Measurements from ENCODE around the gene RASGRF2. TPM values are rescaled to one million over a fixed set of nuclear protein-coding genes. Genes with fewer than 3 reads are reported as not detected.

RASGRF2 gene
- total RNA-seq, 4 donors from 2014 or later = 2.0 to 3.6 (median 2.8) TPM

DNA sequence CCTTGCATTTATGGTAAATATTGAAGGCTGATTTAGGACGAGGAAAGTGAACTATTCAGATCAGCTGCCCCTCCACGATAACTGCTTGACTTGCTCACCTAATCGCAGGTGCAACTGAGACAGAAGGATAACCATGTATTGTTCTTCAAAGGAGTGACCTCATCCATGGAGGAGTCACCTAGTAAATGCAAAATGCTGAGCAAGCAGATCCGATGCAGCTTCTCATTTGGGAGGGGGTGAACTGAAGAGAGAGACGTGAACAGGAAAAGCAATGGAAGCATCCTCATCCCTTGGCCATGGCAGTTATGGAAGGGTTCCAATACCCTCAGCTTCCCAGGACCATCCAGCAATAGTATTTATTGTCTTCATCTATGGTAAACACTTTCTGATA is 47.5 kb downstream of the RASGRF2 start:
- H3K27ac ChIP-seq = peak overlapping the region in 3 of 4 donors; percentile 6 to 28 (median 22)

DNA sequence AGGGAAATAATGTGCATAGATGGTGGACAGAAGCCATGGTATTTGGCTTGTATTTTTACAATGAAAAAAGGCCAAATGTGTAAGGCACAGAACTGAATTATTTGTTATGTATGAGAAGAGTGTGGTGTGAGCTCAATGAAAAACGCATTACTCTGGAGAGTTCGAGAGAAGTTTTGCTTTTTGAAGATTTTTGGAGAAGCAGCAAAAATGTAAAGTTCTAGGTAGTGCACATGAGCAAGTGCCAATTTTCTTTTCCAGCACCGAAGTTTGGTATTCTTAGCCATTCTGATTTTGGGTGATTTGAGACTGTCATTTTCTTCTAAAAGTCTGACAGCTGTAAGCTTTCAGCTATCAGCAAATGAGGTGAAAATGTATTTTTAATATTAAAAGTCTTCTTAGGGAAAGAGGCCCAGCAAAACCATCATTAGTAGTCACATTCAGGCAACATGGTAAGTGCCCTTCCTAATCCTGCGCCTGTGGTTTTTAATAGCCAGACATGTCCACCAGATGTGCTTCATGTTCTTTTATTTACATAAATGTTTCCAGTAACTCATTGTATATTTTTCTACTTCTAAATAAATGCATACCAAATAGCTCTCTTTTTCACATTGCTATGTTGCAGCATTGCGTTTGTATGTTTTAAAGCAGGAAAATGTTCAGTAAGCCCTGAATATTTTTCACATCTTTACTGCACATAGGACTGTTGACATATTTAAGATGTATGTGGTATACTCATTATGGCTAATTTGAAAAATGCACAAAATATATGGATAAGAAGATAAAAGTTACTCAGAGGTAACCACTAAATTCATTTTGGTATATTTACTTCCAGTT is 50.4 kb downstream of the RASGRF2 start:
- H3K27me3 ChIP-seq = no peaks in the 10 kb centered on the region
- no peaks in the 10 kb centered on the region for H3K4me1 ChIP-seq
- TF ChIP-seq EP300 (IDR thresholded peaks at IDR 0.05; ENCODE audit: low read depth) (no peak), POLR2AphosphoS5 (IDR thresholded peaks at IDR 0.05) (no peak), POLR2A (IDR thresholded peaks at IDR 0.05) (no peak)
- TF ChIP-seq, protein P1, sequence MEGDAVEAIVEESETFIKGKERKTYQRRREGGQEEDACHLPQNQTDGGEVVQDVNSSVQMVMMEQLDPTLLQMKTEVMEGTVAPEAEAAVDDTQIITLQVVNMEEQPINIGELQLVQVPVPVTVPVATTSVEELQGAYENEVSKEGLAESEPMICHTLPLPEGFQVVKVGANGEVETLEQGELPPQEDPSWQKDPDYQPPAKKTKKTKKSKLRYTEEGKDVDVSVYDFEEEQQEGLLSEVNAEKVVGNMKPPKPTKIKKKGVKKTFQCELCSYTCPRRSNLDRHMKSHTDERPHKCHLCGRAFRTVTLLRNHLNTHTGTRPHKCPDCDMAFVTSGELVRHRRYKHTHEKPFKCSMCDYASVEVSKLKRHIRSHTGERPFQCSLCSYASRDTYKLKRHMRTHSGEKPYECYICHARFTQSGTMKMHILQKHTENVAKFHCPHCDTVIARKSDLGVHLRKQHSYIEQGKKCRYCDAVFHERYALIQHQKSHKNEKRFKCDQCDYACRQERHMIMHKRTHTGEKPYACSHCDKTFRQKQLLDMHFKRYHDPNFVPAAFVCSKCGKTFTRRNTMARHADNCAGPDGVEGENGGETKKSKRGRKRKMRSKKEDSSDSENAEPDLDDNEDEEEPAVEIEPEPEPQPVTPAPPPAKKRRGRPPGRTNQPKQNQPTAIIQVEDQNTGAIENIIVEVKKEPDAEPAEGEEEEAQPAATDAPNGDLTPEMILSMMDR (IDR thresholded peaks at IDR 0.05) = no peak
- no peaks in the 10 kb centered on the region for H3K36me3 ChIP-seq
- WGBS, 2 donors (ENCODE audit: low coverage in 1 of 2) = 78 to 80% methylated on average over 5 of the region's 5 CpGs
- no peak overlapping the region for H3K4me3 ChIP-seq
- no peak overlapping the region for H3K27ac ChIP-seq
- H3K9me3 ChIP-seq = no peaks in the 10 kb centered on the region
- intact Hi-C loops (cut with DNase I; ENCODE audit: low total_unique reads) = no loop called here
- DNase-seq = no peak
- in situ Hi-C loops (cut with MboI; ENCODE audit: low pct_ligation_motif_present in 1 of 4, low pct_unique_long_range_greater_than_20kb in 1 of 4, low sequenced_read_pairs in 3 of 4) = no loop called here

More for the DNA sequence above, 47.5 kb downstream of the RASGRF2 start:
- Histone ChIP-seq H3K4me3 (no peak overlapping the region), H3K4me1 (no peaks in the 10 kb centered on the region), H3K27me3 (no peaks in the 10 kb centered on the region), H3K36me3 (no peaks in the 10 kb centered on the region), H3K9me3 (no peaks in the 10 kb centered on the region)
- no peak for TF ChIP-seq EP300 (IDR thresholded peaks at IDR 0.05; ENCODE audit: low read depth)
- TF ChIP-seq, protein P1 (IDR thresholded peaks at IDR 0.05) = no peak
- TF ChIP-seq POLR2A (IDR thresholded peaks at IDR 0.05) = no peak
- TF ChIP-seq POLR2AphosphoS5 (IDR thresholded peaks at IDR 0.05) = no peak
- in situ Hi-C loops (cut with MboI; ENCODE audit: low pct_ligation_motif_present in 1 of 4, low pct_unique_long_range_greater_than_20kb in 1 of 4, low sequenced_read_pairs in 3 of 4) (no loop called here), intact Hi-C loops (cut with DNase I; ENCODE audit: low total_unique reads) (no loop called here)
- WGBS, 2 donors (ENCODE audit: low coverage in 1 of 2) = 77 to 90% methylated on average over 2 to 5 of the region's 5 CpGs
- no peak for DNase-seq

DNA sequence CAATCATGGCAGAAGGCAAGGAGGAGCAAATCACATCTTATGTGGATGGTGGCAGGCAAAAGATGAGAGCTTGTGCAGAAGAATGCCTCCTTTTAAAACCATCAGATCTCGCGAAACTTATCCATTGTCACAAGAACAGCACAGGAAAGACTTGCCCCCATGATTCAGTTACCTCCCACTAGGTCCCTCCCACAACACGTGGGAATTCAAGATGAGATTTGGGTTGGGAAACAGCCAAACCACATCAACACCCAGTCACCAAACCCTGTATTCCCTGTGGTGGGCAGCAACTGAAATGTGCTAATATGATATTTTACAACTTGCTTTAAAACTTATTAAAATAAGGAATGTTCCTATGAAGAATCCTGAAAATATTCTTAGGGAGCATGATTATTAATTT is 54.2 kb downstream of the RASGRF2 start:
- no peaks in the 10 kb centered on the region for H3K27me3 ChIP-seq
- H3K4me1 ChIP-seq = no peaks in the 10 kb centered on the region
- H3K4me3 ChIP-seq = no peak overlapping the region
- H3K9me3 ChIP-seq = no peaks in the 10 kb centered on the region
- TF ChIP-seq POLR2AphosphoS5 (IDR thresholded peaks at IDR 0.05) (no peak), POLR2A (IDR thresholded peaks at IDR 0.05) (no peak), EP300 (IDR thresholded peaks at IDR 0.05; ENCODE audit: low read depth) (no peak)
- TF ChIP-seq, protein P1 (IDR thresholded peaks at IDR 0.05) = no peak
- H3K36me3 ChIP-seq = no peaks in the 10 kb centered on the region
- in situ Hi-C loops (cut with MboI; ENCODE audit: low pct_ligation_motif_present in 1 of 4, low pct_unique_long_range_greater_than_20kb in 1 of 4, low sequenced_read_pairs in 3 of 4) = no loop called here
- DNase-seq = no peak
- intact Hi-C loops (cut with DNase I; ENCODE audit: low total_unique reads) = no loop called here
- WGBS, 2 donors (ENCODE audit: low coverage in 1 of 2) = 76 to 87% methylated on average over 3 of the region's 3 CpGs
- H3K27ac ChIP-seq = no peak overlapping the region

DNA sequence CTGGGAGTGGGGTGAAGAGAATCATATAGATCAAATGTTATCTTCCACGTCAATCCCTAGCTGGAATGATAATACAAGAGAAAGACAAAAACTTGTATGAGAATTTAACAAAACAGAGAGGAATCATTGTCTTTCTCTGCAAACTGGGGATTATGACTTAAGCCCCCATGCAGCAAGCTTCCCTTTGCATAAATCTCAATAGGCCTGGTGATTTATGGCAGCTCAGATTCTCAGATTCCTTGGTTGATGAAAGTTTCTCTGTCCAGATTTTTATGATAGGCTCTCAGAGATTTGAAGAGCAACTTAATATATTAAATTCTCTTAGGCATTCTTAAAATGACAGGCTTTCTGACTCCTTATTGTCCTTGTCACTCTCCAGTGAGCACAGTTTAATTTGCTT is 56.0 kb downstream of the RASGRF2 start:
- 25 to 32% methylated on average over 1 of the region's 1 CpG for WGBS, 2 donors (ENCODE audit: low coverage in 1 of 2)
- in situ Hi-C loops (cut with MboI; ENCODE audit: low pct_ligation_motif_present in 1 of 4, low pct_unique_long_range_greater_than_20kb in 1 of 4, low sequenced_read_pairs in 3 of 4) (no loop called here), intact Hi-C loops (cut with DNase I; ENCODE audit: low total_unique reads) (no loop called here)
- Histone ChIP-seq H3K36me3 (no peaks in the 10 kb centered on the region), H3K9me3 (no peaks in the 10 kb centered on the region), H3K4me3 (no peak overlapping the region), H3K27ac (no peak overlapping the region), H3K27me3 (no peaks in the 10 kb centered on the region), H3K4me1 (no peaks in the 10 kb centered on the region)
- DNase-seq = no peak
- TF ChIP-seq, protein P1 (IDR thresholded peaks at IDR 0.05) = no peak
- TF ChIP-seq POLR2AphosphoS5 (IDR thresholded peaks at IDR 0.05) (no peak), POLR2A (IDR thresholded peaks at IDR 0.05) (no peak), EP300 (IDR thresholded peaks at IDR 0.05; ENCODE audit: low read depth) (no peak)

All from transverse colon (tissue), 4 donors.